ENCODE data around the gene CABLES1.

The CABLES1 gene

DNA sequence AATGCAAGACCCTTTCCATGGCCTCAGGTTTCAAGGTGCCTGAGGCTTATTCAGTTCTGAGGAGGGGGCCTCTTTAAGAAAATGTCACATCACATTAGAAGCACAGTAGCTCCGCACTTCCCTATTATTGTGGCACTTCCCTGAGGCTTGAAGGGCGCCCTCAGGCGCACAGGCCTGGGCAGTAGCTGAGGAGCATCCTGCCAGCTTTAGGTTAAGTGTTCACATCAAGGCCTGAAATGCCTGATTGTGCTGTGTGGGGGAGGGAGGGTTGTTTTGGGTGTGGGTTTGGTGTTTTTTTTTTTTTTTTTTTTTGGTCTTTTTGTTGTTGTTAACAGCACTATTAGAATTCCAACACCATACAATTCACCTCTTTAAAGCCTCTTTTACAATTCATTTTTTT lies 107.9 kb downstream of the CABLES1 start:
- DNase-seq (ENCODE audit: low spot score in 2 of 2), result no peak
- Mint-ChIP-seq H3K9me3 (no peaks in the 10 kb centered on the region), H3K4me3 (no peak overlapping the region), H3K27ac (no peak overlapping the region), H3K4me1 (peaks cover 5% of the 10 kb centered on the region), H3K36me3 (no peaks in the 10 kb centered on the region), H3K27me3 (peaks cover 2% of the 10 kb centered on the region)
- ATAC-seq (ENCODE audit: low read depth), result no peak

DNA sequence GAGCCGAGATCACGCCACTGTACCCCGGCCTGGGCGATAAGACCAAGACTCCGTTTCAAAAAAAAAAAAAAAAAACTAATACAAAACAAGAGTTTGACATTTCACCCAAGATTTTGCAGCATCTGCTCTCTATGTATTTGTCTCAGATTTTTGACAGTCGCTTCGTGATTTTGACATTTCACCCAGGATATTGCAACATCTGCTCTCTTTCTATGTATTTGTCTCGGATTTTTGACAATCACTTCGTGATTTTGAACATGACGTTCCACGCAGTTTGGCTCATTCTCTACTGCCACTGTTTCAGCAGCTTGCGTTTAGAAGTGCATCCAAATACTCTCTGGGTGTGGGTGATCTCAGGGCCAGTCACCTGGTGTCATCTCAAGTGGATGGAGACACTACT lies 108.5 kb downstream of the CABLES1 start:
- no peak for DNase-seq (ENCODE audit: low spot score in 2 of 2)
- no peaks in the 10 kb centered on the region for H3K36me3 Mint-ChIP-seq
- no peaks in the 10 kb centered on the region for H3K9me3 Mint-ChIP-seq
- no peak for ATAC-seq (ENCODE audit: low read depth)
- H3K4me1 Mint-ChIP-seq, result peaks cover 2% of the 10 kb centered on the region
- no peak overlapping the region for H3K4me3 Mint-ChIP-seq
- peaks cover 2% of the 10 kb centered on the region for H3K27me3 Mint-ChIP-seq
- H3K27ac Mint-ChIP-seq, result no peak overlapping the region

DNA sequence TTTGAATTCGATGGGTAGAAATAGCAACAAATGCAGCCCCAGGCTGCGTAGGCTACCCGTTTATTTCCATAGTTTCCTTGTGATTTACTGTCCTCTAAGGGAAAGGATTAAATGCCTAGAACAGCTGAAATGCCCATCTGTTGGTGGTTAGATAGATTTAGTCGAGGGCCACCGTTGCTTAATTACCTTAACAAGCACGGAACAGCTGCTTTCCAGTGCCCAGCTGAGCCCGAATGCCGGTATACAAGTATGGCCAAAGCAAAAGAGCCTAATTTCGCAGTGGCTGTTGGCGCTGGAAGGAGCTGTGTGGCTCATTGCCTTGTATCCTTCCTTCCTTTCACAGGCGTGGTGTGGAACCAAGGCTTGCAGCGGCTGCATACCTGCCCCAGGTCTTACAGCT lies 109.1 kb downstream of the CABLES1 start:
- H3K4me1 Mint-ChIP-seq, result peaks cover 2% of the 10 kb centered on the region
- H3K27ac Mint-ChIP-seq, result no peak overlapping the region
- no peak for ATAC-seq (ENCODE audit: low read depth)
- DNase-seq (ENCODE audit: low spot score in 2 of 2), result no peak
- no peaks in the 10 kb centered on the region for H3K36me3 Mint-ChIP-seq
- H3K9me3 Mint-ChIP-seq, result no peaks in the 10 kb centered on the region
- no peak overlapping the region for H3K4me3 Mint-ChIP-seq
- peaks cover 2% of the 10 kb centered on the region for H3K27me3 Mint-ChIP-seq

DNA sequence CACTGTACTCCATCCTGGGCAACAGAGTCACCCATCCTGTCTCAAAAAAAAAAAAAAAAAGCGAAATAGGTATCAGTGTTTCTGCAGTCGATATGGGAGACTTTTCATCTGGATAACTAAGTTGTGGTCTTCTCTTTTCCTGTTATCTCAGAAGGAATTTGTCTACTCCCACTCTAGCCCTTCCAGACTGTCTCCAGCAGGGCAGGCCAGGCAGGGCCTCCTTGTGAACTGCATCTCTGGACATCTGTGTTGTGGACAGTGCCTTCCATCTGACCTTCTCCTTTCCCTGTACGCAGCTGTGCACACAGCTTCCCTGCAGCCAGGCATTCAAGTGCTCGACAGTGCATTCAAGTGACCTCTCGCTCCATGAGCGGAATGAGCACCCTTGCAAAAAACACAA lies 110.2 kb downstream of the CABLES1 start:
- H3K27ac Mint-ChIP-seq, result no peak overlapping the region
- no peaks in the 10 kb centered on the region for H3K36me3 Mint-ChIP-seq
- H3K9me3 Mint-ChIP-seq, result no peaks in the 10 kb centered on the region
- H3K4me3 Mint-ChIP-seq, result no peak overlapping the region
- ATAC-seq (ENCODE audit: low read depth) (no peak), DNase-seq (ENCODE audit: low spot score in 2 of 2) (no peak)
- H3K27me3 Mint-ChIP-seq, result peaks cover 2% of the 10 kb centered on the region
- peaks cover 2% of the 10 kb centered on the region for H3K4me1 Mint-ChIP-seq

DNA sequence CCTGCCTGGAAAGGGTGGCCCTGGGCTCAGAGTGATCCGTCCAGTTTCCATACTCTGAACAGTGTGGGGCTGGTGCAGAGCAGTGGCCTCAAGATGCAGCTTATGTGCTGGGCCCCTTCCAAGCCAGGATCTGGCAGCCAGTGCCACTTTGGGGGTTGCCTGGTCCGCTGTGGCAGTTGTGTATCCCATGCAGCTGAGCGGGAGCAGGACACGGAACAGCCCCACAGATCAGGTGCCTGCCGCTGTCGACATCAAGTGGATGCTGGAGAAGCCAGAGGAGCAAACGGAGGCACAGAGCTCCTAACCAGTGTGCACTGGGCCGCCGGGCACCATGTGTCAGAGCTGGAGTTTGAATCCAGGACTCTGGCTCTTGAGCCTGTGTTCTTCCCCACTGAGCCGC lies 112.0 kb downstream of the CABLES1 start:
- Mint-ChIP-seq H3K4me3 (no peak overlapping the region), H3K36me3 (no peaks in the 10 kb centered on the region), H3K27ac (no peak overlapping the region), H3K9me3 (no peaks in the 10 kb centered on the region), H3K27me3 (peaks cover 2% of the 10 kb centered on the region), H3K4me1 (peaks cover under 1% of the 10 kb centered on the region)
- DNase-seq (ENCODE audit: low spot score in 2 of 2), result no peak
- no peak for ATAC-seq (ENCODE audit: low read depth)

DNA sequence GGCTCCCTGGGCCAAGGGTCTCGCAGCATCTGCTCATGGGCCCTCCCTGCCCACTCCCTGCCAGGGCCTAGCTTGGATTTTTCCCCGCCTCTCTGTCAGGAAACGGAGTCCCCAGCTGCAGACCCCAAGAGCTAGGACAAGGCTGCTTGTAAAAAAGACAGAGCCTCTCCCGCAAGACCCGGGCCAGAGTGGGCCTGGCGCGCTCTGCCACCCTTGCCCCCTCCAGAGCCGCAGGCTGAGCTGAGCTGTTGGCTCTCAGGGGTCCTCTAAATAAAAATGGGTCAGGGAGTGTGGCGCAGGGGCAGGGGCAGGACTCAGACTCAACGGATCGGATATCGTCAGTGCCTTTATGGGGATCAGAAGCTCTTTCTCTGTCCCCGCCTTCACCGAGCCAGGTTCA lies 112.6 kb downstream of the CABLES1 start:
- Mint-ChIP-seq H3K27me3 (peaks cover 2% of the 10 kb centered on the region), H3K4me3 (no peak overlapping the region), H3K27ac (no peak overlapping the region), H3K9me3 (no peaks in the 10 kb centered on the region), H3K4me1 (no peaks in the 10 kb centered on the region), H3K36me3 (no peaks in the 10 kb centered on the region)
- ATAC-seq (ENCODE audit: low read depth), result no peak
- DNase-seq (ENCODE audit: low spot score in 2 of 2), result no peak

DNA sequence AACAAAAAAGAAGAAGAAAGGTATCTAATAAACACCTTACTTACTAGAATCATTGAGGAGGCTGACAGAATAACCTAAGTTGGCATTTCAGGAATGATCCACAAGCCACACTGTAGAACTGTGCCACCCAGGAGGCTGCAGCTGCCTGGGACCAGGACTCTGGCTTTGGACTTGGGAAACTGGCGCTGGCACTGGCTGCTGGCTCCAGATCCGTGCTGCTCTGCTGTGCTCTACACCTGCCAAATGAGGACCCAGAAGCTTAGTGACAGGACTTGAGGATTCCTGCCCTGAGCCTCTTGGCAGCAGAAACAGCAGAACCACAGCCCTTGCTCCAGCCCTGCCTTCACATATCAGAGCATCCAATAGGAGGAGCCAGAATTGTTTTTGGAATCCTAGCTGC lies 113.5 kb downstream of the CABLES1 start:
- H3K9me3 Mint-ChIP-seq, result no peaks in the 10 kb centered on the region
- no peaks in the 10 kb centered on the region for H3K4me1 Mint-ChIP-seq
- no peak for ATAC-seq (ENCODE audit: low read depth)
- H3K27me3 Mint-ChIP-seq, result peaks cover 2% of the 10 kb centered on the region
- no peak overlapping the region for H3K27ac Mint-ChIP-seq
- no peak for DNase-seq (ENCODE audit: low spot score in 2 of 2)
- no peak overlapping the region for H3K4me3 Mint-ChIP-seq
- no peaks in the 10 kb centered on the region for H3K36me3 Mint-ChIP-seq

DNA sequence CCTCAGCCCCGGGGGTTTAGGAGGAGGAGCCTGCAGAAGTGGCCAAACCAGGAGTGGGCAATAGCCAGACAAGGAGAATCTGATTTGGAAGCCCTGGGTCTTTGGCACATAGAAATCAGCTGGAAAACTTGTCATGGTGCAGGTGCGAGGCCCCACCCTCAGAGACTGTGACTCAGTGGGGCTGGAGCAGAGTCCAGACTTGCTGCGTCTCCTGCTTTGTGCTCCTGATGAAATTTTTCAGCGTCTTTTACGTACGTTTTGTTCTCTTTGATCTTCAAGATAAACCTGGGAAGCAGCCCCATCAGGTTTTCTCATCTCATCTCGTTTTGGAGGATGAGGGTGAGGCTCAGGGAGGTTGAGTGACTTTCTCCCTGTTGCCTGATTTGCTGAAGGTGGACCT lies 114.1 kb downstream of the CABLES1 start:
- Mint-ChIP-seq H3K36me3 (no peaks in the 10 kb centered on the region), H3K27ac (no peak overlapping the region)
- ATAC-seq (ENCODE audit: low read depth), result no peak

DNA sequence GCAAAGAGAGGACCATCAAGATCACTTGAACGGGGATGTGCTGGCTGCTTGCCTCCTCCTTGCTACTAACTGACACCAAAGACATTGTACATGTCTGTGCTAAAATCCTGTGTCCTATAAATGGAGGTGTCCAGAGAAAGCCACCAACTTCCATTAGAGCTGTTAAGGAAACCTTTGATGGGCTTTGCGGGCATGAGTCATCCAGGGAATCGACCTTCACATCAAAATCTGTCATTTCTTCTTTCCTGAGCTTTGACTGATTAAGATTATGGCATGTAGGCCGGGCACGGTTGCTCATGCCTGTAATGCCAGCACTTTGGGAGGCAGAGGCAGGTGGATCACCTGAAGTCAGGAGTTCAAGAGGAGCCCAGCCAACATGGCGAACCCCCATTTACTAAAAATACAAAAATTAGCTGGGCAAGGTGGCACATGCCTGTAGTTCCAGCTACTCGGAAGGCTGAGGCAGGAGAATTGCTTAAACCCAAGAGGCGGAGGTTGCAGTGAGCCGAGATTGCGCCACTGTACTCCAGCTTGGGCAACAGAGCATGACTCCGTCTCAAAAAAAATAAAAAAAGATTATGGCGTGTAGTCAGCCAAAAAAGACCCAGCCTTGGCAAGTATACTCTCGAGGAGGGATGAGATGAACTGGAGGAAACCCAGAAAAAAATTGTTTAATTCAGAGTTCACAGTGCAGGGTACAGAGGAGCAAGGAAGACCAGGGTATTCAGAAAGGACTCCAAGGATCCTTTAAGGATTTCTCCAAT lies 115.8 kb downstream of the CABLES1 start:
- H3K27me3 Mint-ChIP-seq, result peaks cover 2% of the 10 kb centered on the region
- no peaks in the 10 kb centered on the region for H3K9me3 Mint-ChIP-seq
- no peaks in the 10 kb centered on the region for H3K36me3 Mint-ChIP-seq
- ATAC-seq (ENCODE audit: low read depth) (no peak), DNase-seq (ENCODE audit: low spot score in 2 of 2) (no peak)
- no peak overlapping the region for H3K27ac Mint-ChIP-seq
- H3K4me3 Mint-ChIP-seq, result no peak overlapping the region
- H3K4me1 Mint-ChIP-seq, result no peaks in the 10 kb centered on the region

More for the DNA sequence above, 114.1 kb downstream of the CABLES1 start:
- H3K4me1 Mint-ChIP-seq, result no peaks in the 10 kb centered on the region
- H3K9me3 Mint-ChIP-seq, result no peaks in the 10 kb centered on the region
- no peak overlapping the region for H3K4me3 Mint-ChIP-seq
- DNase-seq (ENCODE audit: low spot score in 2 of 2), result no peak
- peaks cover 2% of the 10 kb centered on the region for H3K27me3 Mint-ChIP-seq

DNA sequence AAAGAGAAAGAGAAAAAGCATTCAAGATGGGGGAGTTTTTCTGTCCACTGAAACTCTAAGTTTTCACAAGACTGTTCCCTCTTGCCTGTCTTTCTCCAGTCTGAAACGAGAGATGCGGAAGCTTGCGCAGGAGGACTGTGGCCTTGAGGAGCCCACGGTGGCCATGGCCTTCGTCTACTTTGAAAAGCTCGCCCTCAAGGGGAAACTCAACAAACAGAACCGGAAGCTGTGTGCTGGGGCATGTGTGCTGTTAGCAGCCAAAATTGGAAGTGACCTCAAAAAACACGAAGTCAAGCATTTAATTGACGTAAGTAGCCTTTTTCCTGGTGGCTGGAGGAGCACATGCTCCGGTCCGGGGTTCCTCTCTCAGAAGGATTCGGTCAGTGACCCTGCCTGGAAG lies 118.3 kb downstream of the CABLES1 start:
- no peak overlapping the region for H3K27ac Mint-ChIP-seq
- H3K36me3 Mint-ChIP-seq, result no peaks in the 10 kb centered on the region
- DNase-seq (ENCODE audit: low spot score in 2 of 2), result no peak
- no peaks in the 10 kb centered on the region for H3K9me3 Mint-ChIP-seq
- H3K4me1 Mint-ChIP-seq, result peaks cover 5% of the 10 kb centered on the region
- no peak overlapping the region for H3K4me3 Mint-ChIP-seq
- no peak for ATAC-seq (ENCODE audit: low read depth)
- peaks cover 5% of the 10 kb centered on the region for H3K27me3 Mint-ChIP-seq

DNA sequence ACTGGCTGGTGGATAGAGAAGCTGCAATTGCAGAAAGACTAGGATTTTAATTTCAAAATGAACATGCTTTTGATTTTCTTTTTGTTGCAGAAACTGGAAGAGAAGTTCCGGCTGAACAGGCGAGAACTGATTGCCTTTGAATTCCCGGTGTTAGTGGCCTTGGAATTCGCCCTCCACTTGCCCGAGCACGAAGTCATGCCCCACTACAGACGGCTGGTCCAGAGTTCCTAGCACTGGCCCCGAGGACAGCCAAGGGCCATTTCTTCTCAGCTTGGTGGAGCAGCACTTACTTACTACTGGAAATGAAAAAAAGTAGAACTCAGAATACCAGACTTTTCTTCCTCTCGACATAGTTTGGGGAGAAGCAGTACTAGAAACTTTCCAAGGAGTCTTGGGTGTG lies 121.9 kb downstream of the CABLES1 start:
- DNase-seq (ENCODE audit: low spot score in 2 of 2) (no peak), ATAC-seq (ENCODE audit: low read depth) (no peak)
- H3K4me1 Mint-ChIP-seq, result peaks cover 24% of the 10 kb centered on the region
- H3K9me3 Mint-ChIP-seq, result no peaks in the 10 kb centered on the region
- peaks cover 3% of the 10 kb centered on the region for H3K27me3 Mint-ChIP-seq
- no peaks in the 10 kb centered on the region for H3K36me3 Mint-ChIP-seq
- no peak overlapping the region for H3K4me3 Mint-ChIP-seq
- H3K27ac Mint-ChIP-seq, result no peak overlapping the region

DNA sequence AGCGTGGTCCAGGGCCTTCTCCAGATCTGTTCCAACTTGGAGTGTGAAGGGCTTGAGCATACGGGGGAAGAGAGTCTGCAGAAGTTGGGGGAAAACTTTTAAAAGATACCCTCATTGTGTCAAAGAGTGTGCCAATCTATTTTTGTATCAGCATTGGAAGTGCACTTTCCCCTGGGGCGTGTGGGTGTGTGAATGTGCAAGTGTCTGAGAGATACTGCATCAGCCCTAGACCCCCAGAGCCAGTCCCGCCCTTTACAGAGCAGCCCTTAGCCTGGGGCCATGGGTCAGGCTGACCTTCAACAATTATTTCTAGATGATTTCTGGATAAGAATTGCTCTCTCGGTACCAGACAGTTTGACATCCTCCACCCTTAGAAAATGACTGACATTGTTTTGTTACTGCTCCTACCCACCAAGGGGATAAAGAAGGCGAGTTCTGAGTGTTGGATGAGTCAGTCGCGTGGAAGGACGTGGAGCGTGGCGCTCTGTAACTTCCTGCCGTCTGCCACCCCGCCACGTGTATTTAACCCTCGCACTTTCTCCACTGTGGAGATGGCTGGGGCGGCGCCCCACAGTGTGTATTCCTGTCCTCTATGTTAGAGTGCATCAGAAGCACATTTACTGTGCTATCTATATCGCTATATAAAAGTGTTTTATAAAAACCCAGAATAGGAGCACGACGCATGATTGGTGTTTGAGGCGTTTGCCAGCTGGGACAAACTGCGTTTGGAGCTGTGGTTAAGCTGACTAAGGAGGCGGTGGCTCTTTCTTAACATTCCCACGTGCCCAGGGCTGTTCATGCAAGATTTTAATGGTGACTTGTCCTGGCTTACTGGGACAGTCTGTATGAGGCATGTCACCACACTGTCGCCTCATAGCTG lies 122.6 kb downstream of the CABLES1 start:
- Mint-ChIP-seq H3K9me3 (no peaks in the 10 kb centered on the region), H3K4me3 (no peak overlapping the region), H3K4me1 (peaks cover 24% of the 10 kb centered on the region), H3K36me3 (no peaks in the 10 kb centered on the region), H3K27ac (no peak overlapping the region), H3K27me3 (peaks cover 3% of the 10 kb centered on the region)
- DNase-seq (ENCODE audit: low spot score in 2 of 2), result no peak
- peak; percentile 23 for ATAC-seq (ENCODE audit: low read depth)

DNA sequence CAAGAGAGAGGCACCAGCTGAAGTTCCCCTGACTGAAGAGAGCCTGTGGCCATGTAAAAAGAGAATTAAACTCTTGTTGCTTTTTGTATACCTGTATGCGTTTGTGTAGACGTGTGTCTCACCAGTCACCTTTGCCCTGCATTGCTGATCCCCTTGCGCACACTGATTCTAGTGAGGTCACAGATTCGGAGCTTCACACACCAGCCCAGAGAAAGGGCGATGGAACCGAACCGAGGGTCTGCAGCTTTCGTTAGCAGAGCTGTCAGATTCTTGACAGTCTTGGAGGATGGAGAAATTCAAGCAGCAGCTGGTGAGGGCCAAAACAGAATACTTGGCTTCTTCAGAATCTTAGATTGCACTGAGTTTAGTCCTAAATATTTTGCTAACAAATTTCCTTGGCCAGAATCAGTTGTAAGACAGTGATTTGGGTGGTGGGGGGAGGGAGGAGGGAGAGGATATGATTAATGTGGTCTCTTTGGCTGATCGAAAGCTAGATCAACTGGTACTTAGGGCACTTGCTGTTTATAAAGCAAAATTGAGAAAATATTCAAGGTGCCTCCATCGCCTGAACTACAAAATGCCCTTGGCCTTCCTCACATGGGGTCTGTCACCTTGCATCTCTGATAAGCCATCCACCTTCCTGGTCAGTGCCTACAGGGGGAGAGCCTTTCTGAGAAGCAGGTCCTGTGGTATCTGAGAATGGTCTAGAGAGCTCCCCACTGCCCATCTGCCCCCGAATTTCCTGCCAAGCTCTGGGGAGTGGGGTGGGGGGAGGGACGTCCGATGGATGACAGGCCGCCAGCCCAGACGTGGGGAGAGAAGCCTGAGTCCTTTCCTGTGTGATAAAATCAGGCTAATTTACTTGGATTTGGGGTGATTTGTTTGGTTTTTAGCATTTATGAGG lies 123.5 kb downstream of the CABLES1 start:
- Mint-ChIP-seq H3K4me3 (no peak overlapping the region), H3K4me1 (peaks cover 24% of the 10 kb centered on the region), H3K27me3 (peaks cover 3% of the 10 kb centered on the region), H3K9me3 (no peaks in the 10 kb centered on the region), H3K27ac (no peak overlapping the region), H3K36me3 (no peaks in the 10 kb centered on the region)
- ATAC-seq (ENCODE audit: low read depth) (no peak), DNase-seq (ENCODE audit: low spot score in 2 of 2) (no peak)
